GM18502 (cell line): Measurements from ENCODE around the gene XPOT.

Source experiments
- ATAC-seq: cut with Tn5 transposase; IDR thresholded peaks from one replicate; pipeline ENCODE4 v1.9.1; 2021; ENCODE audit warnings: mild to moderate bottlenecking; ENCODE audit not compliant: unreplicated experiment, poor library complexity

Gene XPOT

GRCh38 chr12:64461634-64462414, 57.6 kb downstream of the XPOT start:
- ATAC-seq = no peak

GRCh38 chr12:64466178-64466577, 62.0 kb downstream of the XPOT start:
- ATAC-seq = no peak

- ATAC-seq = no peak
These were observed 64.8 kb downstream of the XPOT start for GRCh38 chr12:64468966-64469365.

- ATAC-seq = no peak
These were observed 65.4 kb downstream of the XPOT start for GRCh38 chr12:64469455-64470142.

GRCh38 chr12:64470495-64470894, 66.3 kb downstream of the XPOT start:
- no peak for ATAC-seq

GRCh38 chr12:64473176-64473575, 69.0 kb downstream of the XPOT start:
- no peak for ATAC-seq

GRCh38 chr12:64475518-64475917, 71.3 kb downstream of the XPOT start:
- ATAC-seq = no peak

GRCh38 chr12:64476844-64477243, 72.7 kb downstream of the XPOT start:
- no peak for ATAC-seq

GRCh38 chr12:64478661-64479060, 74.5 kb downstream of the XPOT start:
- no peak for ATAC-seq

- no peak for ATAC-seq
These were observed 76.0 kb downstream of the XPOT start for GRCh38 chr12:64480148-64480547.

- ATAC-seq = no peak
These were observed 82.5 kb downstream of the XPOT start for GRCh38 chr12:64486657-64487056.

GRCh38 chr12:64491718-64492117, 87.5 kb downstream of the XPOT start:
- ATAC-seq = no peak

GRCh38 chr12:64493513-64493912, 89.3 kb downstream of the XPOT start:
- ATAC-seq = no peak

- no peak for ATAC-seq
These were observed 91.0 kb downstream of the XPOT start for GRCh38 chr12:64494998-64495729.

- ATAC-seq = no peak
These were observed 92.7 kb downstream of the XPOT start for GRCh38 chr12:64496839-64497400.

GRCh38 chr12:64497484-64497883, 93.3 kb downstream of the XPOT start:
- no peak for ATAC-seq

GRCh38 chr12:64497903-64498302, 93.7 kb downstream of the XPOT start:
- ATAC-seq = no peak

- no peak for ATAC-seq
These were observed 96.2 kb downstream of the XPOT start for GRCh38 chr12:64500394-64500793.
